GM12878 (cell line): ENCODE data around the gene PASK. TPM values are rescaled to one million over a fixed set of nuclear protein-coding genes. Genes with fewer than 3 reads are reported as not detected.
A peak's percentile ranks its signal among the peaks of the same experiment; 100 is the strongest.

ENCODE experiments used
- ATAC-seq: fragments of 200-7000 bp; cut with Tn5 transposase; 3 replicates; pipeline ENCODE4 v1.9.1; 2020; ENCODE audit warnings: mild to moderate bottlenecking, moderate library complexity
- BruUV-seq: library from RNA; stranded (reverse); fragments of 400-500 nt; replicated peaks from 2 replicates; lab custom pipeline; 2021; lab: Mats Ljungman, UMichigan
- CTCF ChIA-PET: fragments of 300-600 bp; sonication (Branson Sonifier 250); formaldehyde crosslinking; extraction: SDS; loops from one replicate; lab custom pipeline; 2021; ENCODE audit warnings: inconsistent platforms; lab: Yijun Ruan, JAX
- POLR2A ChIA-PET: fragments of 350-600 bp; formaldehyde crosslinking; extraction: SDS; loops from one replicate; lab custom pipeline; 2021; ENCODE audit warnings: inconsistent platforms; lab: Charles Lee
- RAD21 ChIA-PET: fragments of 300-600 bp; sonication (Branson Sonifier 250); formaldehyde crosslinking; loops from one replicate; lab custom pipeline; 2023; ENCODE audit warnings: antibody characterized with exemption; ENCODE audit not compliant: unreplicated experiment; lab: Charles Lee
- SMC1A ChIA-PET: fragments of 300-600 bp; sonication (Branson Sonifier 250); formaldehyde crosslinking; loops from one replicate; lab custom pipeline; 2023; ENCODE audit not compliant: unreplicated experiment, uncharacterized antibody; lab: Charles Lee
- DNase-seq: peaks from one replicate; pipeline ENCODE4 v3.0.0-alpha.2; 2011; ENCODE audit warnings: low read depth, low spot score
- FAIRE-seq: peaks from 3 replicates; lab custom pipeline; 2011; peaks lifted over from hg19 to GRCh38; lab: Jason Lieb, UNC
- H2AFZ ChIP-seq: 2 replicates; pipeline ENCODE4 v1.6.0; 2011; ENCODE audit warnings: low read depth, low read length, control low read depth; ENCODE audit not compliant: control insufficient read depth
- H3K27ac ChIP-seq: 2 replicates; pipeline ENCODE4 v1.5.1; 2011; ENCODE audit warnings: control low read depth; ENCODE audit not compliant: control insufficient read depth, insufficient read depth
- H3K27me3 ChIP-seq, 2 experiments: replicated peaks in 1 of 2; 2 replicates each; pipeline versions ENCODE4 v1.6.0 to v1.6.1; 2011; ENCODE audit warnings: low read length in 1 of 2; ENCODE audit not compliant: control insufficient read depth in 2 of 2, insufficient read depth in 2 of 2
- H3K36me3 ChIP-seq, 2 experiments: 2 replicates each; pipeline ENCODE4 v1.5.1; 2011; ENCODE audit warnings: low read length in 1 of 2; ENCODE audit not compliant: control insufficient read depth in 2 of 2, insufficient read depth in 2 of 2
- H3K4me1 ChIP-seq: 2 replicates; pipeline ENCODE4 v1.6.1; 2011; ENCODE audit warnings: mild to moderate bottlenecking, low read length, moderate library complexity, mixed read lengths; ENCODE audit not compliant: control insufficient read depth, insufficient read depth
- H3K4me2 ChIP-seq: 2 replicates; pipeline ENCODE4 v1.6.0; 2011; ENCODE audit warnings: control low read depth; ENCODE audit not compliant: control insufficient read depth, insufficient read depth
- H3K4me3 ChIP-seq: fragments of 200-600 bp; sonication (generic); 2 replicates; pipeline ENCODE4 v1.5.1; 2016
- H3K79me2 ChIP-seq: 2 replicates; pipeline ENCODE4 v1.6.0; 2011; ENCODE audit warnings: low read length; ENCODE audit not compliant: control insufficient read depth, insufficient read depth
- H3K9ac ChIP-seq: 2 replicates; pipeline ENCODE4 v1.8.0; 2011; ENCODE audit warnings: low read length, control low read depth, mixed read lengths; ENCODE audit not compliant: control insufficient read depth, insufficient read depth
- H3K9me3 ChIP-seq: replicated peaks from 3 replicates; pipeline ENCODE4 v1.5.1; 2011; ENCODE audit warnings: mild to moderate bottlenecking, low read length; ENCODE audit not compliant: control insufficient read depth, insufficient read depth
- H4K20me1 ChIP-seq: 2 replicates; pipeline ENCODE4 v1.6.0; 2011; ENCODE audit not compliant: control insufficient read depth, insufficient read depth
- POLR2A ChIP-seq: IDR thresholded peaks from 2 replicates; pipeline ENCODE4 v1.6.1; 2011; ENCODE audit warnings: low read depth, mild to moderate bottlenecking, low read length
- SREBF1 ChIP-seq: IDR thresholded peaks from 2 replicates; pipeline ENCODE4 v1.6.1; 2012; ENCODE audit warnings: mild to moderate bottlenecking, low read length
- ZNF592 ChIP-seq: fragments of 450-650 bp; IDR thresholded peaks from 2 replicates; pipeline ENCODE4 v1.6.1; 2017; ENCODE audit warnings: mild to moderate bottlenecking, moderate library complexity
- WGBS: methylation state at CpG from one replicate; pipeline ENCODE4 v1.1.6; 2016; ENCODE audit warnings: low lambda C conversion rate; ENCODE audit not compliant: insufficient replicate concordance, insufficient coverage; ENCODE audit errors: missing lambda C conversion rate; 5-methylcytosine and 5-hydroxymethylcytosine counted together
- in situ Hi-C: fragments of 300-500 bp; cut with MboI; formaldehyde crosslinking; loops from 9 replicates; pipeline ENCODE4 v1.14.3; 2018; ENCODE audit warnings: mixed read lengths
- intact Hi-C: fragments of 100-400 bp; cut with micrococcal nuclease; formaldehyde crosslinking; loops from one replicate; pipeline ENCODE4 v1.14.2; 2022; ENCODE audit not compliant: unreplicated experiment
- polyA plus RNA-seq, 11 experiments: library from polyadenylated mRNA; depleted of rRNA in 4 of 11; unstranded in 6 of 11; stranded (reverse) in 5 of 11; fragments of >200 nt; fragmentation: Nextera tagmentation in 4 of 11; fragmentation: Illumina TruSeq in 1 of 11; extraction: Ambion mirVana in 4 of 11; extraction: Trizol in 1 of 11; gene quantifications; 1 replicate in 1 of 11; 2 replicates in 10 of 11; pipeline versions ENCODE4 v1.2.1 to v1.2.3, GENCODE V29; 2011 to 2016; ENCODE audit warnings: inconsistent platforms in 2 of 11, missing spikeins in 2 of 11, low read depth in 1 of 11
- total RNA-seq, 4 experiments: library from RNA; depleted of rRNA in 3 of 4; stranded (reverse); fragments of >200 nt in 3 of 4; fragmentation: Illumina TruSeq in 1 of 4; extraction: Trizol in 1 of 4; gene quantifications; 2 replicates each; pipeline versions ENCODE4 v1.2.1 to v1.2.3, GENCODE V29; 2013 to 2021

Gene PASK
- total and polyA plus RNA-seq, 10 of the 15 experiments (the other 5 are each of a cell fraction or from before 2014, with no cell fraction given): 9.6 to 62.2 (median 28.5) TPM

- Histone ChIP-seq H4K20me1 (no peaks in the 10 kb centered on the region), H3K27me3 (no peaks in the 10 kb centered on the region), H2AFZ (no peak overlapping the region), H3K79me2 (peaks cover 32% of the 10 kb centered on the region), H3K27ac (no peak overlapping the region), H3K36me3 (peaks cover 25 to 45% of the 10 kb centered on the region in 2 experiments), H3K4me3 (no peak overlapping the region), H3K9ac (no peak overlapping the region), H3K4me2 (no peak overlapping the region), H3K4me1 (peaks cover 31% of the 10 kb centered on the region), H3K9me3 (no peaks in the 10 kb centered on the region)
- SMC1A ChIA-PET: interaction anchor here (0.5 to 1.5 kb wide), 3 partner anchors 14 to 221 kb away, joined by 3 to 5 read pairs (median 3); no protein-coding TSS in a partner anchor
- FAIRE-seq (no peak), DNase-seq (no peak), ATAC-seq (no peak)
- RAD21 ChIA-PET: interaction anchor here (1.1 kb wide), 1 partner anchor 34 kb away, joined by 3 read pairs; no protein-coding TSS in a partner anchor
- in situ Hi-C loops (no loop called here), intact Hi-C loops (no loop called here)
- POLR2A ChIA-PET: interaction anchor here (1.1 kb wide), 2 partner anchors 9 to 57 kb away, joined by 3 read pairs; partner anchors contain the start of gene MTERF4
- peak; percentile 28; the same call in 1 of the 2 replicates for TF ChIP-seq POLR2A
- no peak for TF ChIP-seq ZNF592
- no peak for TF ChIP-seq SREBF1
- BruUV-seq: no TSS peak
- CTCF ChIA-PET: interaction anchor here (1.1 to 2.6 kb wide), 3 partner anchors 14 to 282 kb away, joined by 3 to 9 read pairs (median 3); no protein-coding TSS in a partner anchor
- WGBS: 92% methylated on average over 8 of the region's 8 CpGs
Observed at GRCh38 chr2:241092677-241093076, 56.6 kb downstream of the PASK start.
